ENCODE measurements around the gene ALK. TPM values are rescaled to one million over a fixed set of nuclear protein-coding genes. Genes with fewer than 3 reads are reported as not detected.

The ALK gene
- total and polyA plus RNA-seq, 10 of the 15 experiments (the other 5 are each of a cell fraction or from before 2014, with no cell fraction given) = 0.11 TPM; not detected in 9

DNA sequence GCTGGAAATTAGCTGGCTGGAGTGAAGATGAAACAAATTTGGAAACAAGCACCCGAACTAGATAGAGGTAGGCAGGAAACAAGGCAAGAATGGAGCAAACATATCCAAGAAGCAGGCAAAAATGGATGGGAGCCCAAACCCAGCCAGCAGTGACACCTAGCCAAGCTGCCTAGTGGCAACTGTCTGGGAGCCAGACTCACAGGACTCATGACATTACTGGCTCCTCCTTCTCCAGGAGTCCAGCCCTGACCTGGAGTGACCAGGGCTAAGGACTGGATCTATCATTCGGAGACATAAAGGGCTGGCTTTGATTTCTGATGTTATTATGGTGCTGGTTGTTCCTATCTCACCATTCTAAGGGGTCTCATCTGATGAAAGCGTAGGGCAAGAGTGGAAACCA lies 21.3 kb upstream of the ALK start:
- Histone ChIP-seq H4K20me1 (ENCODE audit: control insufficient read depth, insufficient read depth) (no peaks in the 10 kb centered on the region), H3K36me3 (ENCODE audit: control insufficient read depth in 2 of 2, insufficient read depth in 2 of 2, low read length in 1 of 2) (no peaks in the 10 kb centered on the region), H3K4me3 (no peak overlapping the region), H3K4me2 (ENCODE audit: control insufficient read depth, insufficient read depth) (no peak overlapping the region), H3K27me3 (replicated peaks in 1 of 2; ENCODE audit: control insufficient read depth in 2 of 2, insufficient read depth in 2 of 2, low read length in 1 of 2) (no peaks in the 10 kb centered on the region; a peak in 2 of 4 replicates), H3K27ac (ENCODE audit: control insufficient read depth, insufficient read depth) (no peak overlapping the region), H3K9ac (ENCODE audit: control insufficient read depth, insufficient read depth, low read length) (no peak overlapping the region), H3K9me3 (replicated peaks; ENCODE audit: control insufficient read depth, insufficient read depth, low read length) (no peaks in the 10 kb centered on the region), H2AFZ (ENCODE audit: control insufficient read depth, low read depth, low read length) (no peak overlapping the region), H3K4me1 (ENCODE audit: control insufficient read depth, insufficient read depth, low read length) (no peaks in the 10 kb centered on the region), H3K79me2 (ENCODE audit: control insufficient read depth, insufficient read depth, low read length) (no peaks in the 10 kb centered on the region)
- in situ Hi-C loops (cut with MboI) = no loop called here
- BruUV-seq (replicated peaks) = no TSS peak
- no peak for DNase-seq (ENCODE audit: low read depth, low spot score)
- no peak for ATAC-seq
- CTCF ChIA-PET = no interaction called here
- WGBS (ENCODE audit: insufficient coverage, insufficient replicate concordance, low lambda C conversion rate, missing lambda C conversion rate) = 9% methylated on average over 3 of the region's 3 CpGs
- RAD21 ChIA-PET (ENCODE audit: unreplicated experiment) = no interaction called here
- intact Hi-C loops (cut with micrococcal nuclease; ENCODE audit: unreplicated experiment) = no loop called here
- POLR2A ChIA-PET = no interaction called here
- TF ChIP-seq JUND (IDR thresholded peaks at IDR 0.05; ENCODE audit: low read depth, low read length) (no peak), HDAC2 (IDR thresholded peaks at IDR 0.05) (no peak), ETV6 (conservative IDR thresholded peaks at IDR 0.05 in 1 of 2, IDR thresholded peaks at IDR 0.05 in 1 of 2; ENCODE audit: borderline replicate concordance in 1 of 2, low read depth in 1 of 2) (no peak), CREM (IDR thresholded peaks at IDR 0.05; ENCODE audit: low read depth) (no peak), ZZZ3 (IDR thresholded peaks at IDR 0.05; ENCODE audit: control insufficient read depth, insufficient read length, low read depth) (no peak), PBX3 (IDR thresholded peaks at IDR 0.05; ENCODE audit: insufficient replicate concordance, low read depth, low read length) (no peak), KAT2A (conservative IDR thresholded peaks at IDR 0.05; ENCODE audit: control insufficient read depth, low read depth, low read length) (no peak), PAX5 (IDR thresholded peaks at IDR 0.05; ENCODE audit: borderline replicate concordance, low read depth, low read length) (no peak), FOS (IDR thresholded peaks at IDR 0.05; ENCODE audit: borderline replicate concordance, extremely low read depth, insufficient read length) (no peak), NR2C2 (IDR thresholded peaks at IDR 0.05; ENCODE audit: borderline replicate concordance, control insufficient read depth, insufficient read length, low read depth) (no peak)
- TF ChIP-seq, protein P1, sequence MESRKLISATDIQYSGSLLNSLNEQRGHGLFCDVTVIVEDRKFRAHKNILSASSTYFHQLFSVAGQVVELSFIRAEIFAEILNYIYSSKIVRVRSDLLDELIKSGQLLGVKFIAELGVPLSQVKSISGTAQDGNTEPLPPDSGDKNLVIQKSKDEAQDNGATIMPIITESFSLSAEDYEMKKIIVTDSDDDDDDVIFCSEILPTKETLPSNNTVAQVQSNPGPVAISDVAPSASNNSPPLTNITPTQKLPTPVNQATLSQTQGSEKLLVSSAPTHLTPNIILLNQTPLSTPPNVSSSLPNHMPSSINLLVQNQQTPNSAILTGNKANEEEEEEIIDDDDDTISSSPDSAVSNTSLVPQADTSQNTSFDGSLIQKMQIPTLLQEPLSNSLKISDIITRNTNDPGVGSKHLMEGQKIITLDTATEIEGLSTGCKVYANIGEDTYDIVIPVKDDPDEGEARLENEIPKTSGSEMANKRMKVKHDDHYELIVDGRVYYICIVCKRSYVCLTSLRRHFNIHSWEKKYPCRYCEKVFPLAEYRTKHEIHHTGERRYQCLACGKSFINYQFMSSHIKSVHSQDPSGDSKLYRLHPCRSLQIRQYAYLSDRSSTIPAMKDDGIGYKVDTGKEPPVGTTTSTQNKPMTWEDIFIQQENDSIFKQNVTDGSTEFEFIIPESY (IDR thresholded peaks at IDR 0.05) = no peak
- SMC1A ChIA-PET (ENCODE audit: uncharacterized antibody, unreplicated experiment) = no interaction called here
- no peak for FAIRE-seq

Data from GM12878 (cell line).